Hepatic stellate cell (primary cell): Measurements from ENCODE around the gene PKP1.

Experiments used
- DNase-seq: peaks from one replicate; pipeline ENCODE4 v3.0.0; 2011; ENCODE audit warnings: low spot score

Gene PKP1

DNA sequence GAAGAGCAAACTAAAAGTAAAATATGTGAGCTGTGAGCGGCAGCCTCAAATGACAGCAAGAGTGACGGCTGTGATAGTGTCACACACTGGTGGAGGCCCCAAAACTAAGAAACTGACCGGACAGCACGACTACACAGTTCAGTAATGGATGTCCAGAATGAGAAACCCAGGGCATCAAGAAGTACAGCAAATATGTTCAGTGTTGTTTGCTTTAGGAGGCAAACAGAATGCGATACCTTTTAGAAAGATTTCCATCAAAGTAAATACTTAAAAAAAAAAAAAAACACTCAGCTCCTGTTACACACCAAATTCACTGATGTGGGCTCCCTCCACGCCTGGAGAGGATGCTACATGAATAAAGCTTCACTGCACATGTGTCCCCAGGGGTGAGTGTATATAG, 1.1 kb upstream of the PKP1 start:
- no peak for DNase-seq

DNA sequence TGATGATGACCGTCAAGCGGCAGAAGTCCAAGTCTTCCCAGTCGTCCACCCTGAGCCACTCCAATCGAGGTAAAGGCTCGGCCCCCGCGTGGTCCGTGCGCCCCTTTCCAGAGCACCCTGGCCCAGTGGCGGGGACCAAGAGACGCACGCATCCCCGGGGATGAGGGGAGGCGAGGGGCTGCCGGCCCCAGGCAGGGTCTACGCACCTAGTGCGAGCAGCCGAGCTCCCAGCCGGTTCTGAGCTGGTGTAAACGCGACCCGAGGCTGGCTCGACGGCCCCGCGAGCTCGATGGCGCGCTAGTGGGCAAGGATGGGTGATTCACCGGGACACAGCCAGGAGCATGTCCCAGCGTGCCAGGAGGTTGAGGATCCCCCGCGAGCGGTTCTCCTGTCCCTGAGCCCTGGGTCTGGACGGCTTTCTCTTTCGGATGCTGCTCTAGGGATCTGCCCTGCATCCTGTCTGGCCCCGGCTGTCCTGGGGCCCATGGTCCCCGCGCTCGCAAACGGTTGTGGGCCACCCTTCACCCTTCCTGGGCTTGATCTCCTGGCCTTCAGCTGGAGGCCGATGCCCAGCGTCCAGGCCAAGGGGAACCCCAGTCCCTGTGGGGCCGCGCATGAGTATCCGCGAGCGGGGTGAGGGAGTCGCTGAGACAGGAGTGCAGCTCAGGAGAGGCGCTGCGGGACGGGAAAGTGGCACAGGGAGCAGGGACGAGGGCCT, 689 bp downstream of the PKP1 start:
- DNase-seq, result no peak

DNA sequence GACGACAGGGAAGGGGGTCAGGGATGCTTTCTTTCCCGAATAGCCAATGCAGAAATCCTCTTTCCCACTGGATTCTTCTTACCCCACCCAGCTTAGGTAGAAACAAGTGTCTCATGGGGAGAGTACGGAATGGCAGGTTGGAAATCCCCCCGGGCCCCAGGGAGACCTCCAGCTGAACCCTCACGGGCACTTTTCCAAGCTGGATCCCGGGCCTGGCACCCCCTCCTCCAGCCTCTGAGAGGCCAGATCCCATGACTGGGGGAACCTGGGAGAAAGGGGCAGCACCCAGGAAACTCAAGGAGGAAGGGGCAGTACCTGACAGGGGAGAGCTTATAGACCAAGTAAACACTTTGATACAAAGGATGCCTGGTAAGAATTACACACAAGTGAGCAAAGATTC, 1.3 kb downstream of the PKP1 start:
- DNase-seq, result no peak

DNA sequence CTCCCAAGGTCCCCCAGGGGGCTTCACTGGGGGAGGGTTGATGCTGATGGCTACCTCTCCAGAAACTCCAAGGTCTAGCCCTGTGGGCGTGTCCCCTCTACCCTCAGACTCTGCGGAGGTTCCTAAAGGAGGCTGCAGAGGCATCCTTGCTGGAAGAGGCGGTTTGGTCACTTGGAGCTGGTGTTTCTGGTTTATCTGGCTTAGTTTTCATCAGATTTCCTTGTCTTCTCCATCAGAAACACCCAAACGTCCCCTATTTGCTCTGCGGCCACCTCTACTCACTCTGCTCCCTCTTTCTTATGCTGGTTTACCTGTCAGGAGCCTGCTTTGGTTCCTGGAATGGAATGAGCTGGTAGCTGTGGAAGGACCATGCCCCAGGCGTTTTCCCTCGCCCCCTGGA, 2.5 kb downstream of the PKP1 start:
- no peak for DNase-seq

DNA sequence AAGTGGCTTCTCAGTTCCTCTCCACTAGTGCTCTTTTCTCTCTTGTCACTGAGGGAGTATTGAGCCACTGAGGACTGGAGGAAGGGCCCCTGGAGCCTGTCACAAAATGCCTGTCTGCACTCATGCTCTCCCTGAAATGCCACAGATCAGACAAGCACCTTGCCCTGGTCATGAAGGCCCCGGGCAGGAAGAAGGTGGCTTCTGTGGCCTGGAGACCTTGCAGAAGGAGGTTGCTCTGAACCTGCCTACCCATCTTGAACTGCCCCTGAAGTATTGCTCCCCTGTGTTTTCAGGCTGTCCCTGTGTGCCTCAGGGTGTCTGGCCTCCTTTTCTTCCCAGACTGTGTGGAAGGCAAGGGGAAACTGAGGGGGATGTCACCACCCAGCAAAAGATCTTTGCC, 3.1 kb downstream of the PKP1 start:
- DNase-seq, result no peak

DNA sequence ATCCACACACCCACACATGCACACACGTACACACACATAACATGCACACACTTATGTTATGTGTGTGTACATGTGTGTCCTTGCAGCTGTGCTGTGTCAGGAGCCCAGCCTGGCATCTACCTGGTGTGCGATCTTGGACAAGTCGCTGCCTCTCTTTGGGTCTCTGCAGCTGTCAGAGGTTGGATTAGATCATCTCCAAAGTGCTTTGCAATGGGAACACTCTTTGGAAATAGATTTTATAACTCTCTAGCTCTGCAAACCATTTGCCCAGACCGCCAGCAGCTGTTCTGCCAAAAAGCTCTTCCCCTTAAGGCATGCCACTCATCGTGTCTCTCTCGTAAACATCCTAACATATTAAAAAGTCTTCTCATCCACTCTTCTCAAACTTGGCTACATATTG, 4.7 kb downstream of the PKP1 start:
- DNase-seq, result no peak

DNA sequence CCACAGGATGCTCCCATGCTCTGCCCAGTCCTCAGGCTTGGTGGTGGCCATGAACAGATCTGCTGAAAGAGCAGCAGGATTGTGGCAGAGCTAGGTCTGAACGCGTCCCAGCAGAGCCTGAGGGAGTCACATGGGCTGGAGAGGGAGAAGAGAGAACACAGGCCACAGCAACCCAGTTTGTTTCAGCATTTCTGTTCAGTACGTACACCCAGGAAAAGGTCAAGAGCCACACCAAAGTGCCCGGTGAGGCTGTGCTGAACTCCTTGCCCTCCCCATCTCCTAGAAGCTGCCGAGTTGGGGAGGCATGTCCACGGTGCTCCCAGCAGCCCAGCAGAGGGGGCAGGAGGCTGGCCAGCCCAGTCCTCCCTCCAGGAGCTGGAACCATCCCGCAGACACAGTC, 5.5 kb downstream of the PKP1 start:
- DNase-seq, result no peak

DNA sequence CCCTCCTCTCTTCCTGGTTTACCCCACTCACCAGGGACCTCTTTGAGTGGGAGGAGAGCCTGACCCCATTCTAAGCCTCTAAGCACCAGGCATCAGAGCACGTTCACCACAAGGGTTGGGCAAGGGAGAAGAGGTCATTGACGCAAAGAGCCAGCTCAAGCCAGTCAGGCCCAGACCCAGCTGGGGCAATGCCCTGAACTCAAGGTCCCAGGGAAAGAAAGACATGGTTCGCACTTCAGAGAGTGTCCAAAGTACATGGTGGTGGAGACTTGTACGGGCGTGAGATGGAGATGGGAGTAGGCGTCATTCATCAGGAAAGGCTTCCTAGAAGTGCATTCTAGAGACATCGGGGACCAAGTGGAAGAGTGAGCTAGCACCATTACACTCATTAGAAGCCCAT, 7.2 kb downstream of the PKP1 start:
- DNase-seq, result no peak

DNA sequence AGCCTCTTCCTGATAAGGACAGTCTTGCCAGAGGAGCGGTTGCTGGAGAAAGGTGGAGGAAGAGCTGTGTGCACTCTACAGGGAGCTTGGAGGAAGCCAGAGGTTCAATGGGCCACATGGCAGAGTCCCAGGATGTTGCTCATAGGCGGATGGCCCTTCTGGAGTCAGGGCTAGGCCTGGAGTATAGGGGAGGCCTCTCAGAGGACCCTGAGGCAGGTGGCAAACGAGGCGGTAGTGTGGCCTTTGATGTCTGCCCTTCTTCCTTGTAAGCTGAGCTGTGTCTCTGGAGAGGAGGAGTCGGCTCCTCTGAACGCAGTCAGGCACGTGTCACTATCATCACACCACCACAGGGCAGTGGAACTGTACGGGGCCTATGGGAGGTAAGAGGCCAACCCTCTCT, 8.6 kb downstream of the PKP1 start:
- no peak for DNase-seq

DNA sequence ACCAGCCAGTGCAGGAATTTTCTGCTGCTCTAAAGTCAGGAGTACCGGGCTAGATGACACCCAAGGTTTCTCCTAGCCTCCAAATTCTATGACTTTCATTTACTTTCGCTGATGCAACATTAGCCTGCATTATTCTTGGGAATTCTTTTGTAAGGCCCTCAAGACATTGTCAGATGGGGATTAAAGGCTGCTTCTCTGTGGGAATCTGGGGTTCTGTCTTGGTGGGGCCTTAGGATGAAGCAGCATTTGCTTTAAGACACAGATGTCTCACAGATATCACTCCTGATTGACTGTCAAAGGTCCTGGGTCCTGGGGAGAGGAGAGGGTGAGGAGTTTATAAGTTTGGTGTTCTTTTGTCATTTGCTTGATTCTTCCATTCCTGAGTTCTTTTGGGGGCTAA, 11.6 kb downstream of the PKP1 start:
- no peak for DNase-seq

DNA sequence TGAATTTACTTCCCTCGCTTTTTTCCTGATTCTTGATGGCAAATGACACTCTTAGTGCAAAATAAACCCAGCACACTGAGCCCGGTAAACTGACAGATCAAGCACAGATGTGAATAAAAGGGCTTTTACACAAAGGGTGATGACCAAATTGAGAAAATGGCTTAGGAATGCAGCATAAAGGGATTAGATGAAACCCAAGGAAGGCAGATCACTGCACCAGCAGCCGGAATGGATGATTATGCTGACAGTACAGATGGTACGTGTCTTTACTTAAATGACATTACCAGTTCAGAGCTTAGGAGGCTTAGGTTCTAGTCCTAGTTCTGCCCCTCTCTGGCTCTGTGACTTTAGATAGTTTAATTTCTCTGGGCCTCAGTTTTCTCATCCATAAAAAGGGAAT, 12.0 kb downstream of the PKP1 start:
- no peak for DNase-seq

DNA sequence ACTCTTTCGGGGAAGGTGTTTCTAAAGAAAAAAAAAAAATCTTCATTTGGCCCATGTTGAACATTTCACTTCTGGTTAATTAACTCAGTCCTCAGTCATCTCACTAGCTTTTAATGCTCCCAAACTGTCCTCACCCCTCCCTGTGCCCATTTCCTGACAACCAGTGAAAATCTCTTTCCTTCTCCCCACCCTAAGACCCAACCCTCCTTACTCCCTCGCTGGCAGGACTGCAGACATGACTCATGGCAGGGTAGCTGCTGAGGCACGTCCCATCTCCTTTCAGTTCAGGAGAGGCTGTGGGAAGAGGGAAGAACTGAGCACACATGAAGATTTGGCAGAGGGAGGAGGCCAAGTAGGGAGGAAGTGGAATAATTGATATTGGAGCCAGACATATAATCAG, 12.6 kb downstream of the PKP1 start:
- peak; percentile 69 for DNase-seq

DNA sequence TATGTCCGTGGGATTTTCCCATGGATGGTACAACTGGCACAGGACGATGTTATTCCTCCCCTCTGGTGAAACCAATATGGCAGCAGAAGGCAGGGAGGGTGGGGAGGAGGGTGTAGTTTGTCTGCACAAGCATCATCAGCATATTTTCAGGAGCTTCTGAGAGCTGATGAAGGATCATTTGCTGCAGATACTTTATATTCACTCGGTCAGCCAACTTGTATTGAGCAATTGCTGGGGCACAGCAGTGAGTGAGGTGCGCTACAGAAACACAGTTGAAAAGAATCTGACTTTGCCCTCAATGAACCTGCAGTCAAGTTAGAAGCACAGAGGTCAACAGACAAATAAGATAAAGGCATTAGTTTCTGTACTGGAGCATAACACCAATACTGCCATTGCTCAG, 13.0 kb downstream of the PKP1 start:
- no peak for DNase-seq

DNA sequence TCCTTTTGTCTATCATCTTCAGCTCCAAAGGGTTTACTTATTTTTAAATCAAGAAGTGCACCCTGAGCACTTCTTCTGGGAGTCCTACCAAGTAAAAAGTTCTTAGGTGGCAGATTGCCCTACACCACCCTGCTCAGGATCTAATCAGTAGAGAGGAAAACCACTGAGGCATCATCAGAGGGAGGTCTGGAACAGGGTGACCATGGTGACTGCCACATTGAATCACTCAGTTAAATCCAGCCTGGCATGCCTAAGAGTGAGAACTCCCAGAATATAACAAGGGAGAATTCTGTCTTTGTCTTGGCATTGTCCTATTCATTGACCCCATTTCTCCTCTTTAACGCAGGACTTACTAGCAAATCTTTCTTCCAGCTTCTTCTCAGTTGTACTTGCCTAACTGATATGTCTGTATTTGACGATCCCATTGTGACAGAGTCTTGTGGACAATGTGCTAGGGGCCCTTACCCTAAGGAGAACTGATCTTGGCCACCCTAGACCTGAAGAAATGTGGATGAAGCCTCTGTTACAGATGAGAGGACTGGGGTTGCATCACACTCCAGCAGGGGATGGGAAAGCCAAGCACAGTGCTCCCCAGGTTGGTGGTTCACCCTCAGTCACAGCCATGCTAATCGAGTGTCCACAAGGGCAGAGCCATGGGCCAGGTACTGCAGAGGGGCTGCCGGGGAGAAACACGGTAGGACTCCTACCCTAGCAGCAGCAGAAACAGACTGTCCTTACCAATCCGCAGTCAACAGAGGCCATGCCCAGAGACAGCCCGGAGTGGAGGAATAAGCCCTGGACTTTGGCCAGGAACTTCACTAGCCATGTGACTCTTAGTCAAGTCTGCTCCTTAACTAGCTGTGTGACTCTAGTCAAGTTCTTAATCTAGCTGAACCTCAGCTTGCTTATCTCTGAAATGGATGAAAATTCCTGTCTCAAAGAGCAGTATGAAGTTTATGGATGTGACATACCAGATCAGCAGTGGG, 15.4 kb downstream of the PKP1 start:
- no peak for DNase-seq

DNA sequence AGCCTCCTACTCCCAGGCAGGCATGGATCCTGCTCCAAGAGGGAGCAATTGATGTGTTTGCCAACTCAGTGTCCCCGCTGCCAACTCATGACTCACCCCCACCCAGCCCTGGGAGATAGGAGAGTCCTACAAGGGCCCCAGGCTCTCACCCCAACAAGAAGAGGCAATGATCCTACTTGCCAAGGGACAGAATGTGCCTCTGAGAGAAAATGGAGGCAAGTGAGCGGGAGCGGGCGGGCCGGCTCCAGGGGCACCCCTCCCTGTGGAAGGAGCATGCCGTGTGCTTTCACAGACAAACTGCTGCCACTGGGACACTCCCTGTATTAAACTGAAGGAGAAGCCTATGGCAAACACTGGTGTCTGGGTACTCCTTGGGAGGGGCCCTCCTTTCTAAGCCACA, 16.7 kb downstream of the PKP1 start:
- no peak for DNase-seq

DNA sequence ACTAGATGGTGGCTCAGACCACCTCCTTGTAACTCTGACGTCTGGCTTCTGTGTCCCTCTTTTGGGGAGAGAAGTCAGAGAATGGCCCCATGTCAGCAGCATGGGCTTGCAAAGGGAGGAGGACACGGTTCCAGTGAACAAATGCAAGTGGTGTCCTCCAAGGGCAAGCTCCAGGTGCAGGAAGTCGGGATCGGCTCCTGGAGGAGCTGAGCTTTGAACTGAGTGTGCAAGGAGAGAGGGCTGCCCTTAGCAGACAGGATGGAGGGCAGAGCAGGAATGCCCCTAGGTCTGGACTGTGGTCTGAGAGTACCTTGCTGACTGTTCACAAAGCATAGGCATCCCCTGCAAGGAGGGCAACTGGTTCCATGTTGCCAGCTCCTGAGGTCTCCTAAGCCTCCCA, 17.3 kb downstream of the PKP1 start:
- DNase-seq, result no peak

DNA sequence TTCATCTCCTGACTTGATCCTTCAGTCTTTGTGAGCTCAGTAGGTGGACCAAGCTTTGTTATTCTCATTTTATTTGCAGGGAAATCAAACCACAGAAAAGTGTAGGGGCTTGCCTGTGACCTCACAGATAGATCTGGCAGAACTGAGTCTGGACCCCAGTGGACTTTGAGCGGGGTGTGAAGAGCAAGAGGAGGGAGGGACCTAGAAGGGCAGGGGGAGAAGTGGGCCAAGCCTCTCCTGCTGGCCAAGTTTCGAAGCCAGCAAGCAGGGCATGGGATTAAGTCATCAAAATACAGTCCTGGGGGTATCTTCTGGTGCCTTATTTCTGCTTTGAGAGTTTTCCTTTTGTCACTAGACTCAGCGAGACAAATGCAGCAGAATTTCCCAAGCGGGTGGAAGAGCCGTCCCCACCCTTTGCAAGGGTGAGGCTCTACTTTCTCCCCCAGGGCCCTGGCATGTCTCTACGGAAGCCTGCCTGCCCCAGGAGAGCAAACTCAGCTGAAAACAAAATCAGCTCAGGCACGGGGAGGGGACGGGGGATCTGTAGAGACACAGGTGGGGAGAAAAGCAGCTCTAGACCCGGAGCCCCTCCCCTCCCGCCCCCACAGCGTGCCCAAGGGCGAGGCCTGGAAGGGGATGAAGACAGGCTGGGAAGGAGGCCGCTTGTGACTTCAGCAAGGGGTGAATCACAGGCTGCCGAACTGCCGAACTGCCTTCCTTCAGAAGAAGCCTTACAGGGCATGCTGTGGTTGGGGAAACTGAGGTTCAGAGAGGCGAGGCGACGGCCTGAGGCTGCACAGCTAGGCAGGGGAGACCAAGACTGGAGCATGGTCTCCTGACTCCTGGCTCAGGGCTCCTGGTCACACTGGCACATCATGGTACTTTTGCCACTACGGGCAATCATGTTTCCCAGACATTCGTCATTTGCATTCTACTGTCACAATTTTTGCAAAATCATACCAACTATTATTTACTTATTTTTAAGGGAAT, 19.2 kb downstream of the PKP1 start:
- DNase-seq, result no peak

DNA sequence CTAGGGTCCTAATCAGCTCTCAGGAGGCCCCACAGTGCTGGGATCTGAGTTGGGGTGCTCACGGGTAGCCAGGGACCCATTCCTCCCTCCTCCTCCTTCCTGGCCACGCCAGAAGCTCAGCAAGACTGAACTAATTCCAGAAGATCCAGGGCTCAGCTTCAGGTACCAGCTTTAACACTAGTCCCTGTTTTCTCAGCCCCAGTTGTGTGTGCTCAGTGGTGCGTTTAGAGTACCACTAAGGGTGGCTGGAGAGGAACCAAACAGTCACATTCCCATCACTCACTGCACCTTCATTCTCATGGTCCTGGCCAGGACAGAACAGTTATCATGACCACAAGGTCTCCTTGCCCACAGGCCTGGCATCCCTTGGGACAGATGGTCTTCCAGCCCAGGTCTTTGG, 20.8 kb downstream of the PKP1 start:
- no peak for DNase-seq

DNA sequence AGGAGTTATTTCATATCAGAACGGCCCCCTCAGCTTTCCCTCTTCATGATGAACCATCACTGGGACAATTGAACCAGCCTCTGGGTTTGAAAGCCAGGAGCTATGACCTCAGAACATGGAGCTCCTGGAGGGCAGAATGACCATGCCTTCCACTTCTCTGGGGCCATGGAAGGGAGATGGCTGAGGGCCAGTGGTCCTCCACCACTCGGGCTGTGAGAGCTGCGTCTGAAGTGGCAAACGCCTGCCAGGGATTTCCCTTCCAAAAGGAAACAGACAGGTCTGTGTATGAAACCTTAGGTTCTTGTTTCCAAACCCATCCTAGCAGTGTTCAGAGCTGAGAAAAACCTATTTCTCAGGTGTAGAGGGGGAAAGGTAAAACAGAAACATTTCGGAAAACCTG, 22.5 kb downstream of the PKP1 start:
- no peak for DNase-seq

DNA sequence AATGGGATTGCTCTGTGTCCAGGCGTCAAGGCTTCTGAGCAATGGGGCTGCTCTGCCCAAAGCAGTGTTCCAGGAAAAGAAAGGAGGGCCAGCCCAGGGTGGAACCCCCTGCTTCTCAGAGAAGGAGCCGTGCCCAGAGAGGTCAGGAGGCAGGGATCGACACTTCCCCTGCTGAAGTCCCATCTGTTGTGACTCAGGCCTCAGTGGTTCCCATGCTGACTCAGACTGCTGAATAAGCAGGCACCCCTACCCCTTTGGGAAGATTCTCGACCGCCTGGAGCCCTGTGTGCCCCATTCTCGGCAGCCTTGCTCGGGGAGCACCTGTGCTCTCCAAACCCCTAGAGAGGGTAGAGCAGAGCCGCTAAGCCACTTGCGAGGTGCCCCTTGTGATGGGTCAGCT, 23.9 kb downstream of the PKP1 start:
- no peak for DNase-seq

DNA sequence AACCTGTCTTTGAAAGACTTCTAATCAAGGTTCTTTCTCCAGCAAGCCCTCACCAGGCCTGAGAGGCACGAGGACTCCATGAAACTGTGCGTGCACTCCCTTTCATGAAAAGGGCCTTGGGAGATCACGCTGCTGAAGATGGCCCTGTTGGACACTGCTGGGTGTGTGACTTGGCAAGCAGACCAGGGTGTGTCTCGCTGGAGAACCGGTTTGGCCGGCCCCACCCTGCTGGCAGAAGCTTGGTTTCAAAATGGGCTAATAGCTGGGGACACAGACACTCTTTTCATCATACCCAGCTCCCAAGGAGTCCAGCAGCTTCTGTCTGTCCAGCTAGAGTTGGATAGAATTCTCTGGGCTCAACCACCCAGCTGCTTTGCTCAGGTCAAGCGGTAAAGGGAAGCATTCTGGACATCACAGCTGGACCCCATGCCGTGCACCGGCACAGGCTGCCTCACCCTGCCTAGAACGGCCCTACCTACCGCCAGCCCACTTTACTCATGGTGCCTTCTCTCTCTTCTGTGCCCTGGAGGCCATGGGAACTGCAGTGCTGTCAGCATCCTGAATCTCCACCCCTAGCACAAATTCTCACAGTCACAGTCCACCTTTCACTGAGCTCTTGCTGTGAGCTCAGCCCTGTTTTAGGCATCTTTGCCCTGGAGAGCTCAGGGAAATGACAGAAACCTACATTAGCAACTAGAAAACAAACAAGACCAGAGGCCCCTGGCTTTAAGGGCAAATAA, 24.6 kb downstream of the PKP1 start:
- no peak for DNase-seq

DNA sequence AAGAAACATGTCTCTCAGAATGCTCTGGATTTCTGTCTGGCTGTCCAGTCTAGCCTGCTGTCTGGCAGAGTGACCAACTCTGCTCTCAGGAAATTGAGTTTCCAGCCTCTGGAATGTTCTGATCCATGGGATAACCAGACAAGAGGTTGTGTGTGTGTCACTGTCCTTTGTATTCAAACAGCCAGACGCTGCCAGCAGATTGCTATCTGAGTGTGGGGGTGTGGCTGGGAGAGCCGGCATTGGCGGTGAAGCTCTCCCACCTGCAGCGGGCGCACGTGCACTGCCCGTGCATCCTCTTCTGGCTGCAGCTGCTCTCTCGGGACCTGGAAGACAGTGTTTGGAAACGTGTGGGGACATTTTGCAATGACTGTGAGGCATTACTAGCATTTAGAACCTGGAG, 26.1 kb downstream of the PKP1 start:
- peak; percentile 74 for DNase-seq
